ENCODE data around the gene CTNND2.
"Not testable (repeated sequence)": the region's sequence is repeated elsewhere in the genome, so short reads cannot be mapped to it uniquely, and the experiment has no call there.

Gene CTNND2

GRCh38 chr5:11334404-11334803 is 569.8 kb downstream of the CTNND2 start:
- no peak for DNase-seq (ENCODE audit: low read depth in 1 of 2, low spot score in 1 of 2)

DNA sequence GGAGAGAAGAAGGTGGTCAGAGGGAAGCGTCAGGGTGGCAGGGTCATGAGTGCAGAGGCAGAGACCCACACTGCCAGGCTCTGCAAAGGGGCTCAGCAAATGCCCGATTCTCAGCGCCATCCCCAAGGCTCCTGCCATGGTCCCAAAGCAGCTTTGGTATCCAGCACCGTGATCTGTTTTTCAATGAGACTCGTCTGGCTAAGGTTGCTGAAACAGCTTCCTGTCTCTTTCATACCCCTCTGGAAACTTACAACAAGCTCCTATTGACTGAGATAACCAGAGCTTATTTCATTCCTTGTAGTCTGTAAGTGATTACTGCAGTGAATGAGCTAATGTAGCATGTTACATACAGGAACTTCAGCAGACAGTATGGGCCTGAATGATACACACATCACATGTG is 574.6 kb downstream of the CTNND2 start:
- DNase-seq (ENCODE audit: low read depth in 1 of 2, low spot score in 1 of 2), result no peak

DNA sequence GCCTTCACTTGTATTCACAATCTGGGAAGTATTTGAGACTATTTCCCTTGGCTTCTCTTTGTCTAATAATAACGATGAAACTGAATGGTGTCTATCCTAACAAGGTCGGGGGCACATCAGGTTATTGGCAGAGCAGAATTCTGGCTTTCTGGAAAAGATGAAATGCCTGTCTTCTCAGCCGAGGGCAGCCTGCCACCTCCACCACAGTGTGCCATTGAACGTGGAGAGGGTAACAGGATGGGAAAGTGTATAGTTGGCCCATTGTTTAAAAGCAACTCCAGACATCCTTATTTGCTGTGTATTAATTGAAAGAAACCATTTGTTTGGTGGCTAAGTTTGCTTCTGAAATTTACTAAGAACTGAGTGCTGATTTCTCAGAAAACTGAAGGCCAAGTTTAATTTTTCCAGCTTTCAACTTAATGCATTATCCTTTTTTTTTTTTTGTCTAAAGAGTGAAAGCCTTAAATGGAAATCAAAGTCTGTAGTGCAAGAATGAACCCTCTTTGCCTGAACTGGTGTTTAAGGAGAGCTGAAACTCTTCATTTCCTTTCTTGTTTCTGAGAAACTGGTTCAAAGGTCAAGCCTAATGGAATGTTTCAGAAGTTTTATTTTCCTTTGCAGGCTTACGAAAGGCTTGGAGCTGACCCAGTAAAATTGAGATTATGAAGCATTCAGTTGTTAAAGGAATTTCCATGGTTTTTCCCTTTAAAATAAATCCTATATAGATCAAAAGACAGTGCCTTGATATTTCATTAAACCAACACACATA is 579.5 kb downstream of the CTNND2 start:
- DNase-seq (ENCODE audit: low read depth in 1 of 2, low spot score in 1 of 2), result no peak

DNA sequence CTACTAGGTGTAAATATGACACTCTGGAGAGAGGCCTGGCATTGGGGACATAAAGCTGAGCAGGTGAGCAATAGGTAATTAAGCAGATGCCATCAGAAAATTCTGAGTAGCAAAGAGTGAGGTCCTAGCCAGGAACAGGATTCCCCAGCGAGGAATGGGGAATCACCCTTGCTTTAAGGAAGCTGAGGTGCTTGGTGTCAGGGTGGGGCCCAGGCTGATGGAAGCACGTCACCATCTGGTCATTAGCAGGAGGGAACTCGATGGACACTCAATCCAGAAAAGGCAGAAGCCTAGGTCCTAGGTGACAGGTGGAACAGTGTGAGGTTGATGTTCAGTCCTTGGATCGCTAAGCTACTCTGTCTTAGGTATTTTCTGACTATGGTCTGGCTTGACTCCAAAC is 580.5 kb downstream of the CTNND2 start:
- DNase-seq (ENCODE audit: low read depth in 1 of 2, low spot score in 1 of 2), result no peak

- DNase-seq (ENCODE audit: low read depth in 1 of 2, low spot score in 1 of 2), result no peak
Observed at GRCh38 chr5:11322133-11322532, 582.1 kb downstream of the CTNND2 start.

DNA sequence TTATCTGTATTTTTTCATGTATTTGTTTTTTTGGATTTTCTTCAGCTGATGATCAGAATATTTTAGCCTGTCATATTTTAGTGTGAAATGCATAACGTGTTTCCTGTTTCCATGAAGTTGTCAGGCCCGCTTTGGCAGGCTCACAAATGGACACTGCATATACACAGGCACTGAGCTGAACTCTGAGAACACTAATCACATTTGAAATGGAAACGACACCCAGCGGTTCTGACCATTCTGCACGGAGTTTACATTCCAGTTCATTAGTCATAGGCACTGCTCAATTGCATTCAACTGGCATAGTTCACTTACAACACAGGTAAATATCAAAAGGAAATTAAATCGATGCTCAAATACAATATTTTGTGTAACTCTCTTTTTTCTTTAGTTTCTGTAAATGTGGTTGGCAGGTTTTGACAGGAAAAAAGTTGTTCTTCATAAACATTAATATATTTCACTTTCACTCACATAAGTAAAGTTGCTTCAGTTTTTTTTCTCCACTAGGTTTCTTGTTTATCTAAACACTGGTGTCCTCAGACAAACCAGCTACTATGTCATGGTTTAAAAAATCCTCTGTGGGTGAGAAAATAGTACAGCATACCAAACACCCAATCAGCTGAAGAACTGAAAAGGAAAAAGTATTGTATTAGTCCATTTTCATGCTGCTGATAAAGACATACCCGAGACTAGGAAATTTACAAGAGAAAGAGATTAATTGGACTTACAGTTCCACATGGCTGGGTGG is 584.2 kb downstream of the CTNND2 start:
- no peak for DNase-seq (ENCODE audit: low read depth in 1 of 2, low spot score in 1 of 2)

DNA sequence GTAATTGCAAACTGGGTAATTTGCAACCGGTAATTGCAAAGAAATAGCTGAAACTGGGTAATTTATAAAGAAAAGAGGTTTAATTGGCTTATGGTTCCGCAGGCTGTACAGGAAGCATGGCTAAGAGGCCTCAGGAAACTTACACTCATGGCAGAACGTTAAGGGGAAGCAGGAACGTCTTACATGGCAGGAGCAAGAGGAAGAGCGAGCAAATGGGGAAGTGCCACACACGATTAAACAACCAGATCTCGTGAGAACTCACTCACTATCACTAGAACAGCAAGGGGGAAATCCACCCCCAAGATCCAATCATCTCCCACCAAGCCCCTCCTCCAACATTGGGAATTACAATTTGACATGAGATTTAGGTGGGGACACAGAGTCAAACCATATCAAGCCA is 590.6 kb downstream of the CTNND2 start:
- not testable (repeated sequence) for DNase-seq (ENCODE audit: low read depth in 1 of 2, low spot score in 1 of 2)

DNA sequence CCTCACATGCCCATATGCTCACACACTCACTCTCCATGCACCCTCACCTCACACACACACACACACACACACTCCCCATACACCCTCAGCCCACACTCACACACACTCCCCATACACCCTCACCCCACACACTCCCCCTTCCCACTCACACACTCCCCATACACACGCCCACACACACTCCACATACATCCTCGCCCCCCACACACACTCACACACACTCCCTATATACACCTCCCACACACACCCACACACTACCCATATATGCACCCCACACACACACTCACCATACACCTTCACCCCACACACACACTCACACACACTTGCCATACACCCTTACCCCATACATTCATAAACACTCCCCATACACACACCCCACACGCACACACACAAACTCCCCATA is 592.5 kb downstream of the CTNND2 start:
- DNase-seq (ENCODE audit: low read depth in 1 of 2, low spot score in 1 of 2), result no peak

DNA sequence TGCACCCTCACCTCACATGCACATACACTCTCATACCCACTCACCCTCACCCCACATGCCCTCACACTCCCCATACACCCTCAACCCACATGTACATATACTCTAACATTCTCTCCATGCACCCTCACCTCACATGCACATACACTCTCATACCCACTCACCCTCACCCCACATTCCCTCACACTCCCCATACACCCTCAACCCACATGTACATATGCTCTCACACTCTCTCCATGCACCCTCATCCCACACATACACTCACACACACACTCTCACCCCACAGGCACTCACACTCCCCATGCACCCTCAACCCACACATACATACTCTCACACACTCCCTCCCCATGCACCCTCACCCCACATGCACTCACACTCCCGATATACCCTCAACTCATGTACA is 593.0 kb downstream of the CTNND2 start:
- no peak for DNase-seq (ENCODE audit: low read depth in 1 of 2, low spot score in 1 of 2)

GRCh38 chr5:11310158-11310557 is 594.1 kb downstream of the CTNND2 start:
- no peak for DNase-seq (ENCODE audit: low read depth in 1 of 2, low spot score in 1 of 2)

DNA sequence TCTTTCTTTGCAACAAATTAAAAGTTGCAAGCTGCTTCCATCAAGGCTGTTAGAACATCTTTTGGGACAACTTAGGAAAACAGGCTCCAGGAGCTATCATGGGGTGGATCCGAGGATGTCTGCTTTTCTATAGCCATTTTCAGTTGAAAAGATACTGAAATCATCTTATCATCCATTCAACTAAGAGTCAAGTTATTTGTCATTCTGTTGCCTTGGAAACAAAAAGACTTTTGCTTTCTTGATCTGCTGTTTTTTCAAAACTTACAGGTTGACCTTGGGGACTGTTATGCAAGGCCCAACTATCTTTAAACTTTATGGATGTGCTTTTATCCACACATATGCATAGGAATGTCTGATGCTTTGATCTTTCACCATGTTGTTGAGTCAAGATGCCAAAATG is 597.9 kb downstream of the CTNND2 start:
- DNase-seq (ENCODE audit: low read depth in 1 of 2, low spot score in 1 of 2), result no peak

- no peak for DNase-seq (ENCODE audit: low read depth in 1 of 2, low spot score in 1 of 2)
Observed at GRCh38 chr5:11305245-11305644, 599.0 kb downstream of the CTNND2 start.

DNA sequence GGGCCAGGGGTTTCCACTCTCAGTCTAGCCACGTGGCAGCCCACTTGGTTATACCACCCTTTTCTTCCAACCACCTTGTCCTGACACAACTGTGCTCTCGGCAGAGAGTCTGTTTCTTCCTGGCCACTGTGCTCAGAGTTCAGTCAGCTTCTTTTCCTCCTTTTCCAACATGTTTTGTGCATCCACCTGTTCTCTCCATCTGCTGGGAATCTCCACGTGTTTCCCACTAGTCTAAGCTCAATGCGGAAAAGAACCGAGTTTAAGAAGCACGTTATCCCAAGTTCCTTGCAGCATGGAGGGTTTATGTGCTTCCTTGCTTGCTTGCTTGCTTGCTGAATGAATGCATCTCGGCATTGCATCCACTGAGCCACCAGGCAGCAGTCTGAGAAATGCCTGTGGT is 599.6 kb downstream of the CTNND2 start:
- no peak for DNase-seq (ENCODE audit: low read depth in 1 of 2, low spot score in 1 of 2)

GRCh38 chr5:11302663-11303062 is 601.6 kb downstream of the CTNND2 start:
- no peak for DNase-seq (ENCODE audit: low read depth in 1 of 2, low spot score in 1 of 2)

DNA sequence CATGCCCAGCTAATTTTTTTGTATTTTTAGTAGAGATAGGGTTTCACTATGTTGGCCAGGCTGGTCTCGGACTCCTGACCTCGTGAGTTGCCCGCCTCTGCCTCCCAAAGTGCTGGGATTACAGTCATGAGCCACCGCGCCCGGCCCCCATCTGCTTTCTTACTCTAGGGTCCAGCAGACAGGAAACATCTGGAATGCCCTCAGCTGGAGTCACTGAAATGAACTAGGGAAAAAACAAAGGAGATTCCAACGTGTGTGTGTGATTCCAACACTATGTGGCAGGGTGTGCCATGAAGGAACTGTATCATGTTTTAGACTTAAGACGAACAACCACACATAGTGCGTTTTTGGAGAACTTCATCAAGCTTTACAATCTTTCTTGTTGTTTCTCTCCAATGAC is 603.1 kb downstream of the CTNND2 start:
- DNase-seq (ENCODE audit: low read depth in 1 of 2, low spot score in 1 of 2), result no peak

- DNase-seq (ENCODE audit: low read depth in 1 of 2, low spot score in 1 of 2), result no peak
Observed at GRCh38 chr5:11300736-11301135, 603.5 kb downstream of the CTNND2 start.

DNA sequence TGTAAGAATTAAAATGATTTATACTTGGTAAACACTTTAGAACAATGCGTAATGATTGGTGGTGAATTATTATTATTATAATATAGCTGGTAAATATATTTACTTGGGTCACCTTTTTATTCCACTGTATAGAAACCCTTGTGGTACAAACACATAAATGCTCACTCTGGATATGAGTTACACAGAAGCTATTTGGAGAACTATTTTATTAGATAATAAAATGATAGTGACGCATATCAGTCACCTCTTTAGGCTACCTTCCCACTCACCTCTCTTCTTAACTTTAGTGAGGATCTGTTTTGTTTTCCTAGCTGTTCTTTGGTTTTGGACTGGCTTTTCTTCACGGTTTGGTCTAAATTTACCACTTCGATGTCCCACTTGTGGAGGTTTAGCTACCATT is 605.4 kb downstream of the CTNND2 start:
- no peak for DNase-seq (ENCODE audit: low read depth in 1 of 2, low spot score in 1 of 2)

DNA sequence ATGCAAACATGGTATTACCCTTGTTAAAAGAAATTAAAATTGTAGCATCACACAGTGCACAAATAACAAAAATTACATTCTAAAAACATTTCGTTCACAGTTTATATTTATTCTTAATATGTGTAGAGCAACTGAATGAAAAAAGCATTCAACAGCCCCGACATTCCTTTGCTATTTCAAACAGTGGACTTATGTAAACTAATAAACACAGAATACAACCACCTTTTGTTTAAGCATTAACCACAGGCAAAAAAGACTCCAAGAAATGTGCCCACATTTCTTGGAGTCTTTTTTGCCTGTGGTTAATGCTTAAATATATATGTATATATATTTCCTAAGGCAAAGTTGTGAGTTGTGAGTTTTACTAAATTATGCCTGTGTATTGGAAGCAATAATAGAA is 610.7 kb downstream of the CTNND2 start:
- DNase-seq (ENCODE audit: low read depth in 1 of 2, low spot score in 1 of 2), result no peak

- DNase-seq (ENCODE audit: low read depth in 1 of 2, low spot score in 1 of 2), result no peak
Observed at GRCh38 chr5:11292648-11293356, 611.4 kb downstream of the CTNND2 start.

GRCh38 chr5:11289733-11290132 is 614.5 kb downstream of the CTNND2 start:
- DNase-seq (ENCODE audit: low read depth in 1 of 2, low spot score in 1 of 2), result no peak

DNA sequence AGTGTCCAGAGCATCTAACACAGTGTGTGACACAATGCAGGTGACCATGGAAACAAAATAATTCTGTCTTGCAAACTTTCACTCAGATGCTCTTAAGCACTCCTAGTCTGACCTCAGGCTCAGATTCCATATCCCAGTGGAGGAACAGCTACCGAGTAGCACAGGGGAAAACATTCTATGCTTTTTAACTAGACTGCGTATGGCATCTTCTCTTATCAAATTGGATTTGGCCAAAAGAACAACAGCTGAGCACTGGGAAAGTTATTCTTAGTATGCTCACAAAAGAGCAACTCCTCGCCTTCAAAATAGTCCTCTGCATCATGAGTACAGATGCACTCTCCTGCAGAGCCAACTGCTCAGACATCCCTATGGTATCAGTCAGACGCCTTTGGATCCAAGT is 615.0 kb downstream of the CTNND2 start:
- no peak for DNase-seq (ENCODE audit: low read depth in 1 of 2, low spot score in 1 of 2)

DNA sequence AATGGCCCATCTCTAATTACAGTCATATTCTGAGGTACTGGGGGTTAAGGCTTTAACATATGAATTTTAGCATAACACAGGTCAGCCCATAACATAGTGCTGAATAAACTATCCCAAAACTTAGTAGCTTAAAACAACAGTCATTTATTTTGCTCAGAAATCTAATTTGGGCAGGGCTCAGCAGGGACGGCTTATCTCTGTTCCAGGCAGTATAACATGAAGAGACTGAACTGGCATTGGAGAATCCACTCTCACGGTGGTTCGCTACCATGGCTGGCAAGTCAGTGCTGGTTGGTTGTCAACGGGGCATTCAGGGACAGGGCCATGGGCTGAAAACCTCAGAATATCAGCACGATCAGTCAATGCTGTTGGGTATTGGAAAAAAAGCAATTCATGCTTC is 622.4 kb downstream of the CTNND2 start:
- DNase-seq (ENCODE audit: low read depth in 1 of 2, low spot score in 1 of 2), result no peak

All from activated T-helper 1 cell treated with anti-CD3 and anti-CD28 coated beads, Interleukin-2, amount 50 U/mL, for 16 hours (primary cell).